Kidney (tissue), 14 donors: ENCODE data around the gene MPRIP. TPM values are rescaled to one million over a fixed set of nuclear protein-coding genes. Genes with fewer than 3 reads are reported as not detected.

Experiments
- DNase-seq, 5 donors: peaks; one replicate each; pipeline ENCODE4 v3.0.0-alpha.2; 2013 to 2020
- FAIRE-seq: peaks from 2 replicates; lab custom pipeline; 2012; peaks lifted over from hg19 to GRCh38; lab: Jason Lieb, UNC
- H3K27ac ChIP-seq, 2 donors: one replicate each; pipeline ENCODE4 v1.7.0; 2013; ENCODE audit warnings: low read depth in 2 of 2, low read length in 2 of 2, inconsistent platforms in 1 of 2
- H3K27me3 ChIP-seq: one replicate; pipeline ENCODE4 v1.7.1; 2013; ENCODE audit warnings: low read length, inconsistent platforms; ENCODE audit not compliant: control insufficient read depth, insufficient read depth
- H3K36me3 ChIP-seq, 3 donors: one replicate each; pipeline versions ENCODE4 v1.7.0 to v1.7.1; 2013; ENCODE audit warnings: low read length in 3 of 3, control low read depth in 1 of 3, inconsistent platforms in 1 of 3; ENCODE audit not compliant: insufficient read depth in 3 of 3, control insufficient read depth in 2 of 3
- H3K4me1 ChIP-seq, 3 donors: one replicate each; pipeline versions ENCODE4 v1.7.0 to v1.7.1; 2013; ENCODE audit warnings: low read length in 3 of 3, inconsistent platforms in 1 of 3, low read depth in 1 of 3; ENCODE audit not compliant: control insufficient read depth in 2 of 3, insufficient read depth in 2 of 3
- H3K4me3 ChIP-seq, 3 donors: one replicate each; pipeline versions ENCODE4 v1.7.0 to v1.8.1; 2013; ENCODE audit warnings: low read length in 3 of 3, control low read depth in 1 of 3, inconsistent platforms in 1 of 3
- H3K9ac ChIP-seq, 3 donors: one replicate each; pipeline versions ENCODE4 v1.7.0 to v1.7.1; 2013; ENCODE audit warnings: low read length in 3 of 3, control low read depth in 1 of 3, inconsistent platforms in 1 of 3
- H3K9me3 ChIP-seq, 3 donors: one replicate each; pipeline versions ENCODE4 v1.7.0 to v1.7.1; 2013; ENCODE audit warnings: low read length in 3 of 3, control low read depth in 1 of 3, inconsistent platforms in 1 of 3; ENCODE audit not compliant: control insufficient read depth in 2 of 3, insufficient read depth in 1 of 3
- intact Hi-C: fragments of 100-400 bp; cut with DNase I; formaldehyde crosslinking; loops from one replicate; pipeline ENCODE4 v1.11.1; 2022
- polyA plus RNA-seq: library from polyadenylated mRNA; stranded (reverse); fragments of 350-450 nt; fragmentation: Illumina TruSeq; extraction: RNeasy Lipid Tissue Mini Kit (QIAGEN cat#74804); gene quantifications from one replicate; pipeline ENCODE4 v1.2.3, GENCODE V29; 2014; ENCODE audit warnings: low read depth, low replicate concordance; ENCODE audit not compliant: insufficient read depth
- total RNA-seq: library from RNA; stranded (reverse); fragmentation: NEBNext Ultra II Directional; extraction: Animal tissue kit (Norgen Biotek cat#: 25700); gene quantifications from one replicate; pipeline ENCODE4 v1.2.1, GENCODE V29; 2021
- TF ChIP-seq, protein P1 (sequence below): IDR thresholded peaks from 3 replicates; pipeline ENCODE4 v1.5.1; 2012; ENCODE audit warnings: mild to moderate bottlenecking, moderate library complexity, borderline replicate concordance; ENCODE audit not compliant: insufficient read depth; ENCODE audit errors: extremely low read depth
- donor health status: control.
- donor health status: control.
- donor health status: control.
- donor health status: control.
- donor health status: control.
- donor health status: DM: yes; HTN: yes; CAD: no.
- donor health status: Normal renal cell carcinoma (clear cell type).

MPRIP gene
- total and polyA plus RNA-seq, 2 donors from 2014 or later, result 120 to 250 TPM

GRCh38 chr17:17112628-17113200, 70.5 kb downstream of the MPRIP start:
- intact Hi-C loops, result no loop called here
- peaks cover 0 to 64% (median 24%) of the 10 kb centered on the region in 3 donors for H3K4me1 ChIP-seq
- DNase-seq, result peak in 1 of 5 donors; percentile 64
- H3K9me3 ChIP-seq, result no peaks in the 10 kb centered on the region
- H3K27ac ChIP-seq, result no peak overlapping the region
- H3K9ac ChIP-seq, result no peak overlapping the region
- no peak for FAIRE-seq
- no peak overlapping the region for H3K4me3 ChIP-seq
- no peaks in the 10 kb centered on the region for H3K36me3 ChIP-seq
- no peaks in the 10 kb centered on the region for H3K27me3 ChIP-seq
- TF ChIP-seq, protein P1, sequence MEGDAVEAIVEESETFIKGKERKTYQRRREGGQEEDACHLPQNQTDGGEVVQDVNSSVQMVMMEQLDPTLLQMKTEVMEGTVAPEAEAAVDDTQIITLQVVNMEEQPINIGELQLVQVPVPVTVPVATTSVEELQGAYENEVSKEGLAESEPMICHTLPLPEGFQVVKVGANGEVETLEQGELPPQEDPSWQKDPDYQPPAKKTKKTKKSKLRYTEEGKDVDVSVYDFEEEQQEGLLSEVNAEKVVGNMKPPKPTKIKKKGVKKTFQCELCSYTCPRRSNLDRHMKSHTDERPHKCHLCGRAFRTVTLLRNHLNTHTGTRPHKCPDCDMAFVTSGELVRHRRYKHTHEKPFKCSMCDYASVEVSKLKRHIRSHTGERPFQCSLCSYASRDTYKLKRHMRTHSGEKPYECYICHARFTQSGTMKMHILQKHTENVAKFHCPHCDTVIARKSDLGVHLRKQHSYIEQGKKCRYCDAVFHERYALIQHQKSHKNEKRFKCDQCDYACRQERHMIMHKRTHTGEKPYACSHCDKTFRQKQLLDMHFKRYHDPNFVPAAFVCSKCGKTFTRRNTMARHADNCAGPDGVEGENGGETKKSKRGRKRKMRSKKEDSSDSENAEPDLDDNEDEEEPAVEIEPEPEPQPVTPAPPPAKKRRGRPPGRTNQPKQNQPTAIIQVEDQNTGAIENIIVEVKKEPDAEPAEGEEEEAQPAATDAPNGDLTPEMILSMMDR, result no peak

GRCh38 chr17:17114592-17115225, 72.5 kb downstream of the MPRIP start:
- H3K9me3 ChIP-seq, result no peaks in the 10 kb centered on the region
- no peak overlapping the region for H3K9ac ChIP-seq
- TF ChIP-seq, protein P1, result no peak
- no peaks in the 10 kb centered on the region for H3K36me3 ChIP-seq
- DNase-seq (peak in 1 of 5 donors; percentile 65), FAIRE-seq (no peak)
- no peak overlapping the region for H3K4me3 ChIP-seq
- no peaks in the 10 kb centered on the region for H3K27me3 ChIP-seq
- H3K27ac ChIP-seq, result no peak overlapping the region
- intact Hi-C loops, result no loop called here
- peaks cover 0 to 65% (median 31%) of the 10 kb centered on the region in 3 donors for H3K4me1 ChIP-seq

GRCh38 chr17:17115620-17116019, 73.4 kb downstream of the MPRIP start:
- intact Hi-C loops, result no loop called here
- Histone ChIP-seq H3K36me3 (no peaks in the 10 kb centered on the region), H3K4me3 (no peak overlapping the region), H3K9me3 (no peaks in the 10 kb centered on the region), H3K27me3 (no peaks in the 10 kb centered on the region), H3K4me1 (peaks cover 0 to 65% (median 29%) of the 10 kb centered on the region in 3 donors), H3K27ac (no peak overlapping the region), H3K9ac (no peak overlapping the region)
- no peak for DNase-seq
- no peak for FAIRE-seq
- TF ChIP-seq, protein P1, result no peak
